HT1080 (cell line): ENCODE results near the gene ATP9B. TPM values are rescaled to one million over a fixed set of nuclear protein-coding genes. Genes with fewer than 3 reads are reported as not detected.

Experiments used
- DNase-seq: peaks from one replicate; pipeline ENCODE4 v3.0.0-alpha.2; 2015; ENCODE audit warnings: low read depth
- total RNA-seq: library from RNA; depleted of rRNA; stranded (reverse); fragments of >200 nt; shearing (Covaris generic); gene quantifications from 2 replicates; pipeline ENCODE4 v1.2.3, GENCODE V29; 2014

Gene ATP9B
- total RNA-seq, 1 experiment from 2014 or later: 9.9 TPM

GRCh38 chr18:79394534-79395307 is 325.5 kb downstream of the ATP9B start:
- no peak for DNase-seq

DNA sequence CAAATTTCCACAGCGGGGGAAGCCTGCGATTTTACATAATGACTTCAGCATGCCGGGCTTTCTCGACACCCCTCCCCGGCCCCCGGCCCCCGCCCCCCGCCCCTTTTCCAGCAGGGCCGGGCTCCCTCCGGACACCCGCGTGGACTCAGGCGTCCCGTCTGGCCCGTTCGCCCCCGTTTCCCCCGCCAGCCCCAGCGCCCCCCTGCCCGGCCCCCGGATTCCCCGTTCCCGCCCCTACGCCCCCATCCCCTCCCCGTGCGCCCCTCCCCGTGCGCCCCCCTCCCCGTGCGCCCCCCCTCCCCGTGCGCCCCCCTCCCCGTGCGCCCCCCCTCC is 326.1 kb downstream of the ATP9B start:
- DNase-seq: no peak

DNA sequence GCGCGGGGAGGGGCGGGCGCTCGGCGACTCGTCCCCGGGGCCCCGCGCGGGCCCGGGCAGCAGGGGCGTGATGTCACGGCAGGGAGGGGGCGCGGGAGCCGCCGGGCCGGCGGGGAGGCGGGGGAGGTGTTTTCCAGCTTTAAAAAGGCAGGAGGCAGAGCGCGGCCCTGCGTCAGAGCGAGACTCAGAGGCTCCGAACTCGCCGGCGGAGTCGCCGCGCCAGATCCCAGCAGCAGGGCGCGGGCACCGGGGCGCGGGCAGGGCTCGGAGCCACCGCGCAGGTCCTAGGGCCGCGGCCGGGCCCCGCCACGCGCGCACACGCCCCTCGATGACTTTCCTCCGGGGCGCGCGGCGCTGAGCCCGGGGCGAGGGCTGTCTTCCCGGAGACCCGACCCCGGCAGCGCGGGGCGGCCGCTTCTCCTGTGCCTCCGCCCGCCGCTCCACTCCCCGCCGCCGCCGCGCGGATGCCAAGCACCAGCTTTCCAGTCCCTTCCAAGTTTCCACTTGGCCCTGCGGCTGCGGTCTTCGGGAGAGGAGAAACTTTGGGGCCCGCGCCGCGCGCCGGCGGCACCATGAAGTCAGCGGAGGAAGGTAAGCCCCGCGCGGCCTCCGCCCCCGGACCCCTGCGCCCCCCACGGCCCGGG is 326.7 kb downstream of the ATP9B start, which contains the start of gene NFATC1:
Gene NFATC1, plus strand, starts transcription at position 170 of the 644 bp plus-strand sequence. Its CDS starts 295 bp downstream, at position 465.
- no peak for DNase-seq

- no peak for DNase-seq
Observed at GRCh38 chr18:79396431-79397246, 327.4 kb downstream of the ATP9B start.

GRCh38 chr18:79397247-79397829 is 328.1 kb downstream of the ATP9B start:
- no peak for DNase-seq

DNA sequence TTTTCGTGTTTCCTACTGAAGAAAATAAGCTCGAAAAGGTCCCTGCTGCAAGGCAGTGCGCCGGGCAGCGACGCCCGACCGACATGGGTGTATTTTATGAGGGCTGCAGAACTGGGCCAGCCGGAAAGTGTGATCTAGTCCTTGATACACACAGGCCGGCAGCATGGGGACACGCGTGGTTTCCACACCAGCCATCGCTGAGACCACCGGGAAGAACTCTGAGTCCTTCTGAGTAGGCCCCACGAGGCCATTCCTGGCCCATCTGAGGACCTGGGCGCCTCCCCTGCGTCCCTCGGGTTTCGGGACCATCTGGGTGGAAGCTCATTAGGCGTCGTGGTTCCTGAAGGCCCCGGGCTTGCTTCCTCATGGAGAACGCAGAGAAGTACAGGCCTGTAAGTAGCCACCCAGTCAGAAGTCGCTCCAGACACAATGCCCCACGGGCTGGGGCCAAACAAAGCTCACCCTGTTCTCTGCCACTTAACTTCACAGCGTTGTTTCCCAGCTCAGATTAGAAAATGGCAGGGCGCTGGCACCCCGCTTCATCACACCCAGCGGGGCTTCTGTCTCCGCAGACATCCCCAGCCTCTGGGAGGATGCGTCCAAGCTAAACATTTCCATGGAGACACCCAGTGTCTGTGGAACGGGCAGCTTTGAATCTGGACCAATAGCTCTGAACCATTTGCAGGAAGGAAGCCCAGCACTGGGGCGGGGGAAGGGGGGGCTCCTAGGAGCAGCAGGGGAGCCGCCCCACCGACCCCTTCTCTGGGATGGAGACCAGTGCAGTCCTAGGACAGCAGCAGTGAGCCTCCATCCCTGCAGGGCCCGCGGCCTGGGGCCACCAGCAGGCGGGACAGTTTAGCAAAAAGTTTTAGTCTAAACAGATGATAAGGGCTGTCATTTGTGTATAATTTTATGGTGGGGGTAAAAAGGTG is 328.9 kb downstream of the ATP9B start:
- no peak for DNase-seq

DNA sequence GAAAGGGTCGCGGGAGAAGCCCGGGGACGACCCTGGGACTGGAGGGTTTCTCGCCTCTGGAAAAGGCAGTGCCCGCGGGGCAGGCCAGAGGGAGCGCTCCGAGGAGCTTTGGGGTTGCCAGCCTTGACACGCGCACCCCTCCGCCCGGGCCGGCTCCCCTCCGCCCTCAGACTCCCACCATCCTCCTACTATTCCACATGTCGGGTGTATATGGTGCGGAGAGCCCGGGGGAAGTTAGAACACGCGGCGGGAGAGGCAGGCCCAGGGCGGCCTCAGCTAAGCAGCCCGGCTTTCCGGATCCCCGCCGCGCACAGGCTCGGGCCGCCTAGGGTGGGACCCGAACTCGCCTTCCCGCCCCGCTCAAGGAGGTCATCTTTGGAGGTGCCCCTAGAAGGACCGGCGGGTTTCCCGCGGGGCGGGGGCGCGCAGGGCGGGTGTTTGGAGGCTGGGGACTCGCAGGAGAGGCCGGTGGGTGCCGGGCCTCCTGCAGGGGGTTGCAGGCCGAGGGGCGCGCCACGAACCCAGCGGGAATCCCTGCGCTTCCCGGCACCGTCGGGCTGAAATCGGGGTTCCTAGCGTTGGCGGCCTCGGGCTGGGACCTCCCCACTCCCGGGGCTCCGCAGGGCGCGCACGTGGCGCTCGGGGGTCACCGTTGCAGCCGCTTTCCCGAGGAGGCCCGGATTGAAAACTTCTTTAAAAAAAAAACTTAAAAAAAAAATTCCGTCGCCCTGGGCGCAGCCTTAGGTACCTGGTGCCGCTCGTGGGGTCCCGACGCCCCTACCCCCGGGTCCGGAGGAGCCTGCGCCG is 330.3 kb downstream of the ATP9B start:
- no peak for DNase-seq

- DNase-seq: no peak
Observed at GRCh38 chr18:79400091-79400590, 330.9 kb downstream of the ATP9B start.

- no peak for DNase-seq
Observed at GRCh38 chr18:79400591-79401381, 331.6 kb downstream of the ATP9B start.

GRCh38 chr18:79401494-79402208 is 332.5 kb downstream of the ATP9B start:
- no peak for DNase-seq

DNA sequence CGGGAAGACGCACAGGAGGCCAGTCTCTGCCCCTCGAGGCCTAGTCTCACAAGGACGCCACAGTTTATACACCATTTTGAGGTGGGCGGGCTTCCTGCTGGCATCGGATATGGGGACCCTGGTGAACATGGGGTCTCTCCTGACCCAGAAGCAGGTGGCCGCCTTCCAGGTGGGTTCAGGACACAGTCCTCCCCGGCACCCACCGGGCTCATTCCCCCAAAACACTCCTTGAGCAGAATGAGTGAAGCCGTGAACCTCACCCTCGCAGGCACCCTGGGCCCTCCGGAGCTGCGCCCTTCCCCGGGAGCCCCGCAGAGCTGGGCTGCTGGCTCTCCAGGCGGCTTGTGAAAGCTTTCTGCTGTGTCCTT is 333.0 kb downstream of the ATP9B start:
- no peak for DNase-seq

- DNase-seq: no peak
Observed at GRCh38 chr18:79402977-79403722, 334.0 kb downstream of the ATP9B start.

DNA sequence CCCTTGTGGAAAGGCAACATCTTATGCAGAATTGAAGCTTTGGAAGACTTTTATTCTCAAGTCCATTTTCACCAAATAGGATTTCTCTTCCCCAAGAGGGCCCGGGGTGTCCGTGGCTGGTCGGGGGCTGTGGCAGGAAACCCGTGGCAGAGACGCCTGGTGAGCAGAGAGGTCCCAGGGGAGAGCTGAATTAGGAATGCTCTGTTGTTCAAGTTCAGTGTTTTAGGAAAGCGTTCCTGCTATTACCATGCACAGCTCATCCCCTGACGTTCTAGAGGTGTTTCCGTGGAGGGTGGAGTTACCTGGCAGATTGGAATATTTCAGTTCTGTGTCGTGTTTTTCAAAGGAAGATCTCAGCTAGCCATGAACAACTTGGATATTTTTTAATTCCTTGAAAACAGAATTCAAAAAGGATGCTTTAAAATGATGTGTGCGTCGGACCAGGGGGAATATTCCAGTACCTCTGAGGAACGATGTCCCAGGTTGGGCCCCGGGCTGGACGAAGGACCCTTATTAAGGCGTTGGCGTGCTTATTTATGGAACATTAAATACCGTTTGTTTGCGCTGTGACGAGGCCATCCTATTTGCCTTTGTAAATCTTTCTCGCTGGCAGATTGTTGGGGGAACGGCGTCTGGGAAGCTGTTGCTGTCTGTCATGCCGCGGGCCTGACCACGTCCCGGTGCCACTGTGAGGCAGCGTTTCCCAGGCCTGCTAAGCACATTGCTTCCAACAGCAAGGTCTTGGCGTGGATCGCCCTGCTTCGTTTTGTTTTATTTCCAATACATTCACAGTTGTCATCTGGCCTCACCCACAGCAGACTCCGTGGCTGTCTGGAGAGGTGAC is 334.8 kb downstream of the ATP9B start:
- no peak for DNase-seq

- no peak for DNase-seq
Observed at GRCh38 chr18:79404567-79404910, 335.3 kb downstream of the ATP9B start.

GRCh38 chr18:79405019-79405780 is 336.0 kb downstream of the ATP9B start:
- DNase-seq: no peak
